Epithelial cell of proximal tubule (primary cell): ENCODE data around the gene CLASP1. TPM values are rescaled to one million over a fixed set of nuclear protein-coding genes. Genes with fewer than 3 reads are reported as not detected.
"Not testable (repeated sequence)": the region's sequence is repeated elsewhere in the genome, so short reads cannot be mapped to it uniquely, and the experiment has no call there.

Experiments
- DNase-seq: peaks from one replicate; pipeline ENCODE4 v3.0.0-alpha.2; 2011; ENCODE audit warnings: low read depth
- H3K4me3 ChIP-seq: 2 replicates; pipeline ENCODE4 v1.5.1; 2011; ENCODE audit warnings: low read depth, mild to moderate bottlenecking, low read length
- total RNA-seq: library from RNA; depleted of rRNA; stranded (reverse); fragments of >200 nt; gene quantifications from 2 replicates; pipeline ENCODE4 v1.2.3, GENCODE V29; 2015
- TF ChIP-seq, protein P1 (sequence below): conservative IDR thresholded peaks from 2 replicates; pipeline ENCODE4 v1.5.1; 2012; ENCODE audit warnings: low read depth, mild to moderate bottlenecking, low read length

The CLASP1 gene
- total RNA-seq, 1 donor from 2014 or later = 35.0 TPM

DNA sequence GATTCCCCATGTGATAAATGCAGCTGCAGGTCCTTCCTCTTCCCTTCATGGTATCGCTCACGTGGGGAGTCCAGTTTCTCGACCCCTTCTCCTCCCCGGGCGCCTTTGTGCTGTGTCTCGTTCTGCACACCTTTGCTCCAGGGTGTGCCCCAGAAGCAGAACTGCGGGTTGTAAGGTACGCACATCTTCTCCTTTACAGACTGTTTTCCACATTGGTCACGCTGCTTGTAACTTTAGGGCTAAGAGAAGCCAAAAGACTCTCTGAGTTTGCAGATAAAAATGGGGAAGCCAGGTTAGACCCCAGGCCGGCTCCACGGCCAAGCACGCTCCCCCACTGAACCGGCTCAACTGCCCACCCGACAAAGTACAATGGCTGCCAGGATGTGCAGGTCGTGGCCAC lies 318.3 kb downstream of the CLASP1 start:
- no peak for DNase-seq
- TF ChIP-seq, protein P1, sequence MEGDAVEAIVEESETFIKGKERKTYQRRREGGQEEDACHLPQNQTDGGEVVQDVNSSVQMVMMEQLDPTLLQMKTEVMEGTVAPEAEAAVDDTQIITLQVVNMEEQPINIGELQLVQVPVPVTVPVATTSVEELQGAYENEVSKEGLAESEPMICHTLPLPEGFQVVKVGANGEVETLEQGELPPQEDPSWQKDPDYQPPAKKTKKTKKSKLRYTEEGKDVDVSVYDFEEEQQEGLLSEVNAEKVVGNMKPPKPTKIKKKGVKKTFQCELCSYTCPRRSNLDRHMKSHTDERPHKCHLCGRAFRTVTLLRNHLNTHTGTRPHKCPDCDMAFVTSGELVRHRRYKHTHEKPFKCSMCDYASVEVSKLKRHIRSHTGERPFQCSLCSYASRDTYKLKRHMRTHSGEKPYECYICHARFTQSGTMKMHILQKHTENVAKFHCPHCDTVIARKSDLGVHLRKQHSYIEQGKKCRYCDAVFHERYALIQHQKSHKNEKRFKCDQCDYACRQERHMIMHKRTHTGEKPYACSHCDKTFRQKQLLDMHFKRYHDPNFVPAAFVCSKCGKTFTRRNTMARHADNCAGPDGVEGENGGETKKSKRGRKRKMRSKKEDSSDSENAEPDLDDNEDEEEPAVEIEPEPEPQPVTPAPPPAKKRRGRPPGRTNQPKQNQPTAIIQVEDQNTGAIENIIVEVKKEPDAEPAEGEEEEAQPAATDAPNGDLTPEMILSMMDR = no peak

DNA sequence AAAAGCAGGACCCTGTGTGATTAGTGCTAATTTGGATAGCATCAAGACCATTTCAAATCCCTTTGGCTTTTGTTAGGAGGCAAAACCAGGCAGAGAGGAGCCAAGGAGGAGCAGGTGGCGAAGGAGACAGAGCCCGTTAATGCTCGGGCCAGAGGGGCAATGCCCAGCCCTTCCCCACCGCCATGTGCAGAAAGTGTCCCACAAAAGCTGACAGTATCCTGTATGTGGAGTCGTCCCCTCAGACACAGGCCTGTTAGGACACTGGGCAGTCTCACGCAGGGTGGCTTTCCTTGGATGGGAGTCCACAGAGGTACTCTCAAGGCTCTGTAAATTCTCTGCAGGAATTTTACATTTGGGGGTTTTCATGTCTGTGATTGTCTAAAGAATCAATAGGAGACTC lies 319.5 kb downstream of the CLASP1 start:
- H3K4me3 ChIP-seq = no peak overlapping the region
- TF ChIP-seq, protein P1 = no peak
- no peak for DNase-seq

More for the DNA sequence above, 318.3 kb downstream of the CLASP1 start:
- no peak overlapping the region for H3K4me3 ChIP-seq

DNA sequence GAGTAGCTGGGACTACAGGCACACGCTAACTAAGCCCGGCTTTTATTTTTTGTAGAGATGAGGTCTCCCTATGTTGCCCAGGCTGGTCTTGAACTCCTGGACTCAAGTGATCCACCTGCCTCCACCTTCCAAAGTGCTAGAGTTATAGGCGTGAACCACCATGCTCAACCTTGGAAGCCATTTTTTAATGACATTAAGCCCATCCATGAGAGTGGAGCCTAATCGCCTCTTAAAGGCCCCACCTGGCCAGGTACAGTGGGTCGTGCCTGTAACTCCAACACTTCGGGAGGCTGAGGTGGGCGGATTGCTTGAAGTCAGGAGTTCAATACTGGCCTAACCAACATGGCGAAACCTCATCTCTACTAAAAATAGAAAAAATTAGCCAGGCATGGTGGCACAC lies 322.6 kb downstream of the CLASP1 start:
- H3K4me3 ChIP-seq = no peak overlapping the region
- no peak for DNase-seq
- TF ChIP-seq, protein P1 = no peak

DNA sequence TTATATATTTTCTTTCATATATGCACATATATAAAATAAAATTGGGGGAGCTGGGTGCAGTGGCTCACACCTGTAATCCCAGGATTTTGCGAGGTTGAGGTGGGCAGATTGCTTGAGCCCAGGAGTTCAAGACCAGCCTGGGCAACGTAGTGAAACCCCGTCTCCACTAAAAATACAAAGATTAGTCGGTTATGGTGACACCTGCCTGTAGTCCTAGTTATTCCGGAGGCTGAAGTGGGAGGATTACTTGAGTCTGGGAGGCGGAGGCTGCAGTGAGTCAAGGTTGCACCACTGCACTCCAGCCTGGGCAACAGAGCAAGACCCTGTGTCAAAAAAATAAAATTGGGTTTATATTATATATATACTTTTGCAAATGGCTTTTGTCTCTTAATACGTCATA lies 324.7 kb downstream of the CLASP1 start:
- no peak for DNase-seq
- TF ChIP-seq, protein P1 = no peak
- no peak overlapping the region for H3K4me3 ChIP-seq

DNA sequence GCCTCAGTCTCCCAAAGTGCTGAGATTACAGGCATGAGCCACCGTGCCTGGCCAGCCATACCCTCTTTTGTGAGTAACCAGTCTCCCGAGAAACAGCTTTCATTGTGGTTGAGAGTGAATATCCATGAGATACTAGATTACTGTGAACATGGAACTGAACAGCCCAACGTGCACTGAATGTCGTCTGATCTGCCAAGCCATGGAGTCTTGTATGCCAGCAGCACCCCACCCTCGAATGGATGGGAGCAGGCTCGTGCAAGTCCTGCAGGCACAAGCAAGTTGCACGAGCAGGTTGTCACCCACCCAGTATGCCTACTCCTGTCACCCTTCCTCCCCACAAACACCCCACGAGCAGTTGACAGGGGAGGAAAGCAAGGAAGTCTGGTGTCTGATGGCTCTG lies 327.8 kb downstream of the CLASP1 start:
- H3K4me3 ChIP-seq = no peak overlapping the region
- DNase-seq = no peak
- TF ChIP-seq, protein P1 = no peak

DNA sequence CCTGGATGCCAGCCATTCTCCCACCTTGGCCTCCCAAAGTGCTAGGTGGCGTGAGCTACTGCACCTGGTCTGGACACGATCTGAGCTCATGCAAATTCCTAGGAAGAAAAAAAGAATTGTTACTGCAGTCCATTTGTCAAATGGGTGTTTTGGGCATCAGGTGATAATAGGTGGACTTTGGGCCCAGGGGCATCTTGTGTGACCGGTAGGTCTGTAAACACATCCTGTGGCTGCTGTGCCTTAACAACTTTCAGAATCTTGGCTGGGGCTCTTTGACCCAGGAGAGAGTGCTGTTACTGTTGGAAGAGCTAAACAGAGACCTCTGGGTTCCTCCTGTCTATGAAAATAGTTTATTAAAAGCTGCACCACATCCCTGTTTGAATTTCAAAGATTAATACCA lies 329.3 kb downstream of the CLASP1 start:
- DNase-seq = no peak
- TF ChIP-seq, protein P1 = no peak
- H3K4me3 ChIP-seq = no peak overlapping the region

DNA sequence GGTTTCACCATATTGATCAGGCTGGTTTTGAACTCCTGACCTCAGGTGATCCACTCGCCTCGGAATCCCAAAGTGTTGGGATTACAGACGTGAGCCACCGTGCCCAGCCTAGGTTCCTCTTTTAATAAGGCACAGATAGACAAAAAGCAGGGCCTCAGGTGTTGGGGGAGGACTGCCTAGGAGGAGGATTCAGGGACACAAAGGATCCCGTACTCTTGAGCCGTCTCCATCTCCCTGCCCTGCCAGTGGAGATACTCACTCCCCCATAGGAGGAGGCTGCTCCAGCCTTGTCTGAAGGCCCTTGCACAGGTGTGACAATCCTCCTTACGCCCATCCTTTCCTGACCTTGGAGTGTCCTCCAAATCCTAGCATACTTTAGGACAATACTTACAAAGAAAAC lies 332.3 kb downstream of the CLASP1 start:
- DNase-seq = no peak
- H3K4me3 ChIP-seq = no peak overlapping the region
- TF ChIP-seq, protein P1 = no peak

DNA sequence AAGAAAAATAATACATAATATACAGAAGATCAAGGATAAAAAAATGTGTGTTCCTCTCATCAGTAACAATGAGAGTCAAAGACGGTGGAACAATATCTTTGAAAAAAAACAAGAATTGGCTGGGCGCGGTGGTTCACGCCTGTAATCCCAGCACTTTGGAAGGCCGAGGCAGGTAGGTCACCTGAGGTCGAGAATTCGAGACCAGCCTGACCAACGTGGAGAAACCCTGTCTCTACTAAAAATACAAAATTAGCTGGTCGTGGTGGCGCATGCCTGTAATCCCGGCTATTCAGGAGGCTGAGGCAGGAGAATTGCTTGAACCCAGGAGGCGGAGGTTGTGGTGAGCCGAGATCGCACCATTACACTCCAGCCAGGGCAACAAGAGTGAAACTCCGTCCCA lies 335.6 kb downstream of the CLASP1 start:
- DNase-seq, H3K4me3 ChIP-seq: not testable (repeated sequence)
